NK-92 (cell line): ENCODE data around the gene CXorf38.
A peak's percentile ranks its signal among the peaks of the same experiment; 100 is the strongest.

Experiments
- DNase-seq: peaks from one replicate; lab custom pipeline; 2025; ENCODE audit not compliant: unreplicated experiment; lab: John Stamatoyannopoulos, UW

The CXorf38 gene, protein sequence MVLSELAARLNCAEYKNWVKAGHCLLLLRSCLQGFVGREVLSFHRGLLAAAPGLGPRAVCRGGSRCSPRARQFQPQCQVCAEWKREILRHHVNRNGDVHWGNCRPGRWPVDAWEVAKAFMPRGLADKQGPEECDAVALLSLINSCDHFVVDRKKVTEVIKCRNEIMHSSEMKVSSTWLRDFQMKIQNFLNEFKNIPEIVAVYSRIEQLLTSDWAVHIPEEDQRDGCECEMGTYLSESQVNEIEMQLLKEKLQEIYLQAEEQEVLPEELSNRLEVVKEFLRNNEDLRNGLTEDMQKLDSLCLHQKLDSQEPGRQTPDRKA

GRCh38 chrX:40647307-40648197 is at the start of gene CXorf38:
CXorf38 (minus strand) TSS chrX:40647561; CDS start chrX:40647520, 41 bp downstream.
- DNase-seq = peak; percentile 35

DNA sequence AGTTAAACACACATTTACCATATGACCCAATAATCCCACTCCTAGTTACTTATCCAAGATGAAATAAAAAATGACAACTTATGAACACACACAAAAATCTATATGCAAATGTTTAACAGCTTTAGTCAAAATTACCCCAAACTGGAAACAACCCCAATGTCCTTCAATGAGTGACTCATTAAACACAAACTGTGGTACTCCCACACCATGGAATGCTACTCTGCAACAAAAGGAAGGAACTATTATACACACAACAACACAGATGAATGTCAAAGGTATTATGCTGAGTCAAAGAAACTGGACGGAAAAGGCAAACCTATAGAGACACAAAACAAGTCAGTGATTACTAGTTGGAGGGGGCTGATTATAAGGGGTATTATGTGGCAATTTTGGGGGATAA is 47.4 kb upstream of the CXorf38 start:
- no peak for DNase-seq

DNA sequence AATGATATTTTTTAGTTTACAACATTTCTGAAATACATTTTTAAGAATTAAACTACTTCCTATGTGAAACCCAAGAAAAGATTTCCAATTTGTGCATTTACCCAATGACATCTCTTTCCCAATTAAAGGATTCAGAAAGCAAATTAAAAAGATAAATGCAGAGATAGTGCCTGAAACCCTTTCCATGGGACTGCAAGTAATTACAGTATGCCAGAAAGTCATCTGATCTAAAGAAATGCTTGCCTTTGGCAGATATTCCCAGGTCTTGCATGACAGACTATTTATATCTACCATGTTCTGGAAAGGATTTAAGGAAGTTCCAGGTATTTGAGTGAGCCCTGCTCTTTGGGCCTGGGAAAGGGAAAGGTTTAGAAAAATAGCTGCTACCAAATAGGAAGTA is 41.6 kb upstream of the CXorf38 start:
- no peak for DNase-seq

DNA sequence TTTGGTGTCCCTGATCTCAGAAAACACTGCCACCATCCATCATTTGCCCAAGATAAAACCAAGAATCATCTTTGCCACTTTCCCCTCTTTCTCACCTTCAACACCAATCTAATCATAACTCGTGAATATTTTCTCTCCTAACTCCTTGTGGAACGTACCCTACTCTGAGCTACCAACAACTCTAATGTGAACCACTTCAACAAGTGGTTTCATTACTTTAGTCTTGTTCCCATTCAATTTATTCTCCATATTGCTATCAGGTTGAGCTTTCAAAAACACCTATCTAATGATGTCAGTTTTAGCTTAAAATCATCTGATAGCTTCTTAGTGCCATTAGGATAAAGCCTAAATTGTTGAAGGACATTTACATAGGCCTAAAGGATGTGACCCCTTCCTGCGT is 39.8 kb upstream of the CXorf38 start:
- DNase-seq = no peak

GRCh38 chrX:40685362-40685918 is 38.1 kb upstream of the CXorf38 start:
- DNase-seq = no peak

- no peak for DNase-seq
These were observed 36.7 kb upstream of the CXorf38 start for GRCh38 chrX:40684092-40684491.

- no peak for DNase-seq
These were observed 35.9 kb upstream of the CXorf38 start for GRCh38 chrX:40683245-40683644.

DNA sequence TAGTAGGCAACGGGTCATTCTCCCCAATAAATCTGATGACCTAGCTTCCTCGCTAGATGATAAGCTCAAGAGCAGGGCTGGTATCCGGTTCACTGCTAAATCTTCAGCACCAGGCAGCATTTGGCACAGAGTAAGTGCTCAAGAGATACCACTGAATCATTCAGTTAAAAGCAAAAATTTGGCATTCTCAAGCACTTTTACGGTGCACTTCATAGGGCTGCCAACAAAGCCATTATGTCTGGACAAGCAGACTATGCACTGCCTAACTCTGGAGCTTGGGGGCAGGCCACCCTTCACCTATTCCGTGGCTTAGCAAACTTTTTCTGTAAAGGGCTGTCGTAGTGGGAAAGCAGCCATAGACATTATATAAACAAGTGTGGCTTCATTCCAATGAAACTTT is 23.8 kb upstream of the CXorf38 start:
- no peak for DNase-seq

- no peak for DNase-seq
These were observed 16.7 kb upstream of the CXorf38 start for GRCh38 chrX:40663880-40664630.

DNA sequence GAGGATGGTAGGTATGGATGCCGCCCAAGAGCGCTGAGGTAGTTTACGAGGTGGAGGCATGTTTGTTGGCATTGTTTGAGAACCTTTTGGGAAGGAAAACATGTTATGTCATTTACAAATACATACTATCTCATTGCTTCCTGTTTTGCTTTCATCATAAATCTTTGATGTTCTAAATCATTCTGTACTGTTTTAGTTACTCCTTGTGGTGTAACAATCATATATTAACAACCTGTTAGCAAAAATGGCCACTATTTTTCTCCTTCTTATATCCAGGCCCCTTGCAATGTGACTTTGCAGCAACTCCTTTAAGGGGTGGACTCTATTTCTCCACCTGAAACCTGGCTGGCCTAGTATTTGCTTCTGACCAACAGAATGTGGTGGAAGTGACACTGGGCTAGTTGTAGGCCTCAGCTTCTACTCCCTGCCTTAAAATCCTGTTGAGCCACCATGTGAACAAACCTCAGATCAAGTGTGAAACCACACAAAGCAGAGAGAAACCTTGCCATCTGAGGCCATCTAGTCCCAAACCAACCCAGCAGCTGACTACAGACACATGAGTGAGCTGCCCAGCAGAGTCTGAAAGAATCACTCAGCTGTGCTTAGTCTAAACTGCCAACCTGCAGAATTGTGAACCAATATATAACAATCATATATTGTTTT is 15.8 kb upstream of the CXorf38 start:
- no peak for DNase-seq

DNA sequence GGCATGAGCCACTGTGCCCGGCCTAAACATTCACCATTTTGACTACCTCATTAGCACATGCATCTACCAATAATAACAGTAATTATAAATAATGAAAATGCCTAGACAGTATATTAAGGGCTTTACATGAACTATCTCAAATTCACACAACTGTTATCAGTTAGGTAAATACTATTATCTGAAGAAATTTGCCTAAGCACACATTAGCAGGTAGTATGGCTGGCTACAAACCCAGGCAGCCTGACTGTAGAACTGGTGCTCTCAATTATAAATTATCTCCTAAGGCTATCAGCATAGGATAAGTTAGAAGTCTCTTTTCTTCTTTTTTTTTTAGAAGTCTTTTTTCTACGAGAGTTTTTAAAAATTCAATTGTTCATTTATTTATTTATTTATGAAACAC is 14.1 kb upstream of the CXorf38 start:
- DNase-seq = no peak

DNA sequence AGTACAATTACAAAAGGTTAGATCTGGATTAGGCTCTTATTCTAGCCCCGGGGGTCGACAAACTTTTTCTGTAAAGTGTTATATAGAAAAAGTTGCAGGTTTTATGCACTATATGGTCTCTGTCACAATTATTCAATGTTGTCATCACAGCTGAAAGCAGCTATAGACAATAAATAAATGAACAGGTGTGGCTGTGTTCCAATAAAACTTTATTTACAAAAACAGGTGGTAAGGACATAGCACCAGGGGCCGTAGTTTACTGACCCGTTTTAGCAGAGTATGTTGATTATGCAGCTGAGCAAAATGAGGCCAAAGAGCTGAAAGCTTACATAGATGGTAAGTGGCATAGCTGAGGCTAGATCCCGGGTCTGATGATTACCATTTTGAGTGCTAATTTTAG is 13.0 kb upstream of the CXorf38 start:
- no peak for DNase-seq

DNA sequence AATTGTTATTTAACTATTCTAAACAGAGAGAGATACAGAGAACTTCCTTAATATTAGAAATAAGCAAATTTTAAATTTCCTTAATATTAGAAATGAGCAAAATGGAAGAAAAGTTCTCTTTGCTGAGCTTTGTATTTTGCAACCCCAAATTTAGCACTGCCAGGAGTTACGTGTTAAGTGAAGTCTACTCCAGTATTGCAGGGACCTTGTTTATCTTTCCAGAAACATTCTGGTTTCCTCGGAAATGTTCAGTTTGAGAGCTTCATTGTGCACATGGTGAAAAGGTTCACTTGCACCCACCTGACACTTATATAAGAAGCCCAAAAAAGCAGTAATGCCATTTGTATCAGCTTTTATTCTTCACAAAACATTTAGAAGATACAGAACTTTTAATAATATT is 6.2 kb upstream of the CXorf38 start:
- DNase-seq = no peak

GRCh38 chrX:40652664-40653063 is 5.3 kb upstream of the CXorf38 start:
- DNase-seq = no peak

GRCh38 chrX:40651620-40652223 is 4.4 kb upstream of the CXorf38 start:
- no peak for DNase-seq

GRCh38 chrX:40646489-40647306 is 663 bp downstream of the CXorf38 start:
- no peak for DNase-seq

- no peak for DNase-seq
These were observed 2.5 kb downstream of the CXorf38 start for GRCh38 chrX:40644821-40645358.

DNA sequence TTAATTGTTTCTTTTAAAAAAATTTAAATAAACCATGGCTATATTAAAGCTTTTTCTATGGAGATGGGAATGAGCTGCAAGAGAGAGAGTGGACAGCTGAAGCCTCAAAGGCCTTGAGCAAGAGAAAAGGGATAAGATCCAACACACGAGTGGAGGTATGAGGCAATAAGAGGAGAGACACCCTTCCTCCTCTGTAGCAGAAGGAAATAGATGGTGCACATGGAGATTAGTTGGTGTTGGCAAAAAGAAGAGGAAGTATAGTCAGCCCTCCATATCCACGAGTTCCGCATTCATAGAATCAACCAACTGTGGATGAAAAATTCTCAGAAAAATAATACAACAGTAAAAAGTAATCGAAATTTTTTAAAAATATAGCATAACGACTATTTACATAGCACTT is 3.2 kb downstream of the CXorf38 start:
- DNase-seq = no peak

DNA sequence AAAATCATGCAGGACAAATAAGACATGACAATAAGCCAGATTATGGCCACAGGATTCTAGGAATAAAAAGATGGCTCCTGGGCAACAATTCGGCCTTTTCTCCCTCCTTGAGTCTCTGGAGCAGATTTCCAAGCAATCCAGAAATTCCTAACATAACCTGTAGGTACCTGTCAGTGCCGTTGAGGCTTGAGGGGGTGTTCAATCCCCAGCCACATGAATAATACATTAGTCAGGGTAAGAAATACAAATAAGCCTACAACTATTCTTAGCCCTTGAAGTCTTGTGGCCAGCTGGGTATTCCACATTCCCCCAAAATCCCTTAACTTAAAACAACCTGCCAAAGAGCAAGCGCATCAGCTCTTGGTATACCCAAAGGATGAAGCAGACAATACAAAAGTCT is 9.7 kb downstream of the CXorf38 start:
- no peak for DNase-seq
